ENCODE measurements around the gene RGR. TPM values are rescaled to one million over a fixed set of nuclear protein-coding genes. Genes with fewer than 3 reads are reported as not detected.

Gene RGR
- polyA plus RNA-seq, 1 donor (not counting 4 experiments of a cell fraction or from before 2014, with no cell fraction given): not detected

- Histone ChIP-seq H3K9me3 (ENCODE audit: control insufficient read depth, low read depth, low read length) (no peaks in the 10 kb centered on the region), H3K27me3 (ENCODE audit: control insufficient read depth, extremely low read depth, insufficient read depth, low read length) (peaks cover 55% of the 10 kb centered on the region), H3K79me2 (ENCODE audit: control insufficient read depth, insufficient read depth, low read length) (no peaks in the 10 kb centered on the region), H4K20me1 (ENCODE audit: control insufficient read depth, extremely low read depth, insufficient read depth, low read length) (no peaks in the 10 kb centered on the region), H3K36me3 (ENCODE audit: control insufficient read depth in 2 of 2, extremely low read depth in 1 of 2, insufficient read depth in 2 of 2, low read length in 2 of 2) (no peaks in the 10 kb centered on the region), H2AFZ (ENCODE audit: control insufficient read depth, low read length) (no peak overlapping the region), H3K4me3 (ENCODE audit: control insufficient read depth in 2 of 3, extremely low read depth in 1 of 3, insufficient read depth in 2 of 3, low read depth in 1 of 3, low read length in 3 of 3) (no peak overlapping the region), H3K9ac (ENCODE audit: control insufficient read depth, extremely low read depth, insufficient read depth, low read length) (no peak overlapping the region), H3K9me1 (ENCODE audit: control insufficient read depth, extremely low read depth, insufficient read depth, low read length) (no peaks in the 10 kb centered on the region), H3K27ac (ENCODE audit: control insufficient read depth, insufficient read depth, low read length) (no peak overlapping the region), H3K4me2 (ENCODE audit: control insufficient read depth, extremely low read depth, insufficient read depth, low read depth, low read length) (no peak overlapping the region), H3K4me1 (ENCODE audit: control insufficient read depth, extremely low read depth, insufficient read depth, low read length) (peaks cover 6% of the 10 kb centered on the region)
- DNase-seq (ENCODE audit: low read depth, low spot score): no peak
- TF ChIP-seq EZH2 (IDR thresholded peaks at IDR 0.05; ENCODE audit: low read length): peak; percentile 11
- TF ChIP-seq CTCF (optimal IDR thresholded peaks at IDR 0.05 in 1 of 3, IDR thresholded peaks at IDR 0.05 in 1 of 3, conservative IDR thresholded peaks at IDR 0.05 in 1 of 3; ENCODE audit: extremely low read depth in 1 of 3, insufficient read depth in 2 of 3, low read length in 3 of 3): no peak
- dilution Hi-C loops (cut with MboI; ENCODE audit: extremely low pct_ligation_motif_present, low sequenced_read_pairs): no loop called here
- FAIRE-seq: no peak
Observed at GRCh38 chr10:84196941-84197340, 47.9 kb upstream of the RGR start.

GRCh38 chr10:84197643-84198042, 47.2 kb upstream of the RGR start:
- TF ChIP-seq EZH2 (IDR thresholded peaks at IDR 0.05; ENCODE audit: low read length) (no peak), CTCF (optimal IDR thresholded peaks at IDR 0.05 in 1 of 3, IDR thresholded peaks at IDR 0.05 in 1 of 3, conservative IDR thresholded peaks at IDR 0.05 in 1 of 3; ENCODE audit: extremely low read depth in 1 of 3, insufficient read depth in 2 of 3, low read length in 3 of 3) (no peak)
- Histone ChIP-seq H3K79me2 (ENCODE audit: control insufficient read depth, insufficient read depth, low read length) (no peaks in the 10 kb centered on the region), H2AFZ (ENCODE audit: control insufficient read depth, low read length) (no peak overlapping the region), H3K9ac (ENCODE audit: control insufficient read depth, extremely low read depth, insufficient read depth, low read length) (no peak overlapping the region), H3K27ac (ENCODE audit: control insufficient read depth, insufficient read depth, low read length) (no peak overlapping the region), H3K9me3 (ENCODE audit: control insufficient read depth, low read depth, low read length) (no peaks in the 10 kb centered on the region), H3K36me3 (ENCODE audit: control insufficient read depth in 2 of 2, extremely low read depth in 1 of 2, insufficient read depth in 2 of 2, low read length in 2 of 2) (no peaks in the 10 kb centered on the region), H3K27me3 (ENCODE audit: control insufficient read depth, extremely low read depth, insufficient read depth, low read length) (peaks cover 55% of the 10 kb centered on the region), H3K4me1 (ENCODE audit: control insufficient read depth, extremely low read depth, insufficient read depth, low read length) (peaks cover 6% of the 10 kb centered on the region), H3K4me3 (ENCODE audit: control insufficient read depth in 2 of 3, extremely low read depth in 1 of 3, insufficient read depth in 2 of 3, low read depth in 1 of 3, low read length in 3 of 3) (no peak overlapping the region), H3K9me1 (ENCODE audit: control insufficient read depth, extremely low read depth, insufficient read depth, low read length) (no peaks in the 10 kb centered on the region), H4K20me1 (ENCODE audit: control insufficient read depth, extremely low read depth, insufficient read depth, low read length) (no peaks in the 10 kb centered on the region), H3K4me2 (ENCODE audit: control insufficient read depth, extremely low read depth, insufficient read depth, low read depth, low read length) (no peak overlapping the region)
- DNase-seq (ENCODE audit: low read depth, low spot score): no peak
- dilution Hi-C loops (cut with MboI; ENCODE audit: extremely low pct_ligation_motif_present, low sequenced_read_pairs): no loop called here
- FAIRE-seq: no peak

All from keratinocyte (primary cell).